GM13976 (cell line): ENCODE measurements around the gene CRYZL1.
A peak's percentile ranks its signal among the peaks of the same experiment; 100 is the strongest.
"Not testable (repeated sequence)": the region's sequence is repeated elsewhere in the genome, so short reads cannot be mapped to it uniquely, and the experiment has no call there.

ENCODE experiments used
- DNase-seq: peaks from one replicate; pipeline ENCODE4 v3.0.0; 2012; ENCODE audit warnings: low spot score
- in situ Hi-C: fragments of 300-500 bp; cut with MboI; formaldehyde crosslinking; loops from one replicate; pipeline ENCODE4 v1.12.0; 2022; ENCODE audit warnings: low sequenced_read_pairs, mixed read lengths, inconsistent platforms; ENCODE audit not compliant: unreplicated experiment
- TF ChIP-seq, protein P1 (sequence below): IDR thresholded peaks from 2 replicates; pipeline ENCODE4 v1.5.1; 2012; ENCODE audit warnings: borderline replicate concordance, mild to moderate bottlenecking; ENCODE audit not compliant: insufficient read depth; ENCODE audit errors: extremely low read depth, missing control alignments, control extremely low read depth

Gene CRYZL1

GRCh38 chr21:33642027-33642895 is 720 bp upstream of the CRYZL1 start, which contains the start of gene ITSN1:
ITSN1 (plus strand) TSS chr21:33642501; CDS start chr21:33718829, 76,328 bp downstream.
- in situ Hi-C loops = no loop called here
- DNase-seq = peak; percentile 96
- TF ChIP-seq, protein P1, sequence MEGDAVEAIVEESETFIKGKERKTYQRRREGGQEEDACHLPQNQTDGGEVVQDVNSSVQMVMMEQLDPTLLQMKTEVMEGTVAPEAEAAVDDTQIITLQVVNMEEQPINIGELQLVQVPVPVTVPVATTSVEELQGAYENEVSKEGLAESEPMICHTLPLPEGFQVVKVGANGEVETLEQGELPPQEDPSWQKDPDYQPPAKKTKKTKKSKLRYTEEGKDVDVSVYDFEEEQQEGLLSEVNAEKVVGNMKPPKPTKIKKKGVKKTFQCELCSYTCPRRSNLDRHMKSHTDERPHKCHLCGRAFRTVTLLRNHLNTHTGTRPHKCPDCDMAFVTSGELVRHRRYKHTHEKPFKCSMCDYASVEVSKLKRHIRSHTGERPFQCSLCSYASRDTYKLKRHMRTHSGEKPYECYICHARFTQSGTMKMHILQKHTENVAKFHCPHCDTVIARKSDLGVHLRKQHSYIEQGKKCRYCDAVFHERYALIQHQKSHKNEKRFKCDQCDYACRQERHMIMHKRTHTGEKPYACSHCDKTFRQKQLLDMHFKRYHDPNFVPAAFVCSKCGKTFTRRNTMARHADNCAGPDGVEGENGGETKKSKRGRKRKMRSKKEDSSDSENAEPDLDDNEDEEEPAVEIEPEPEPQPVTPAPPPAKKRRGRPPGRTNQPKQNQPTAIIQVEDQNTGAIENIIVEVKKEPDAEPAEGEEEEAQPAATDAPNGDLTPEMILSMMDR = no peak

DNA sequence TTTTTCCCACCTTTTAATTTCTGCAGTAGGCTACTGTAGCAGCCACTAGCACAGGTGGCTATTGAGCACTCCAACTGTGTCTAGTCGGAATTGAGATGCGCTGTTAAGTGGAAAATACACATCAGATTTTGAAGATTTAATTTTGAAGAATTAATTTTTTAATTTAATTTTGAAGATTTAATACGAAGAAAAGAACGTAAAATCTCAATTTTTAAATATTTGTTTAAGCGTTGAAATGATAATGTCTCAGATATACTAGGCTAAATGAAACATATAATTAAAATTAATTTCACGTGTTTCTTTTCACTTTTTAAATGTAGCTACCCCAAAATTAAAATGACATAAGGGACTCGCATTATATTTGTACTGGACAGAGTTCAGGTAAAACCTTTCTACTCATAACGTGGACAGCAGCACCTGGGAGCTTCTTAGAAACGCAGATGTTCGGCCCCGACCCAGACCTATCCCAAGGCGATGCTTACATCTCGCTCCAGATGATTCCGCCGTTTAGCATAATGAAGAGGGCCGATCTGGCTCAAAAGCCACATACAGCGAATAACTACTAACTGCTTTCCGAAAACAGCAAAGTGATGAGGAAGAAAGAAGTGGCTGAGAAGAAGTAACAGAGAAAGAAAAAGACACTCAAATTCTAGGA is 717 bp downstream of the CRYZL1 start:
- peak; percentile 15 for DNase-seq
- TF ChIP-seq, protein P1 = no peak
- in situ Hi-C loops = no loop called here

GRCh38 chr21:33634254-33634653 is 7.3 kb downstream of the CRYZL1 start:
- TF ChIP-seq, protein P1 = no peak

GRCh38 chr21:33626151-33626550 is 15.4 kb downstream of the CRYZL1 start:
- DNase-seq, in situ Hi-C loops: not testable (repeated sequence)

More at GRCh38 chr21:33634254-33634653, 7.3 kb downstream of the CRYZL1 start:
- DNase-seq = no peak
- in situ Hi-C loops = no loop called here

DNA sequence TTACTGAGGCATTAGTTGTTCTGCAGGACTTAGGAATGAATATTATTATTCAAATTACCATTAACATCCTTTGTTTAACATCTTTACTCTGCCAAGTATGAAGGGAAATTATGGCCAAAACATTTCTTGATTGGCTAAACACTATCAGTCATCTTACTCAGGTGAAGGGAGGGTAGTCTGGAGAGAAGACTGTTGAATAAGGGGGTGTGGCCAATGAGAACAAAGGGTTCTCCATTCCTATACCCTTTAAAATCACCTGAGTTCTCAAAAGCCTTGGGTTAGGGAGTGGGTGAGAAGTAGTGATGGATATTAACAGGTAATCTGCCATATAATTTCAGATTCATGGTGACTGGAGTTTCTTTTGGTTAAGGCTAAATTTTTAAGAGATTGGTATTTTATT is 19.3 kb downstream of the CRYZL1 start:
- no peak for DNase-seq
- in situ Hi-C loops = no loop called here
- TF ChIP-seq, protein P1 = no peak

GRCh38 chr21:33619726-33620125 is 21.8 kb downstream of the CRYZL1 start:
- DNase-seq = no peak
- TF ChIP-seq, protein P1 = no peak
- in situ Hi-C loops = no loop called here

- TF ChIP-seq, protein P1 = no peak
- no peak for DNase-seq
- in situ Hi-C loops = no loop called here
These were observed 23.1 kb downstream of the CRYZL1 start for GRCh38 chr21:33618407-33618806.

GRCh38 chr21:33617565-33617964 is 24.0 kb downstream of the CRYZL1 start:
- DNase-seq, in situ Hi-C loops: not testable (repeated sequence)
